ENCODE measurements around the gene OBI1. TPM values are rescaled to one million over a fixed set of nuclear protein-coding genes. Genes with fewer than 3 reads are reported as not detected.

OBI1 gene
- total and polyA plus RNA-seq, 9 of the 15 experiments (the other 6 are each of a cell fraction or from before 2014, with no cell fraction given), result 8.7 to 18.4 (median 14.2) TPM

- CTCF ChIA-PET (ENCODE audit: low intra/inter-chr PET ratio), result no interaction called here
- Histone ChIP-seq H3K36me3 (ENCODE audit: control insufficient read depth, insufficient read depth, low read length) (no peaks in the 10 kb centered on the region), H3K4me3 (no peak overlapping the region), H3K9me3 (replicated peaks; ENCODE audit: control insufficient read depth, insufficient read depth, low read depth, low read length) (no peaks in the 10 kb centered on the region), H3K27ac (ENCODE audit: extremely low read depth, low read depth, low read length) (no peak overlapping the region), H3K9ac (ENCODE audit: insufficient read depth in 1 of 2, low read depth in 2 of 2, low read length in 2 of 2) (no peak overlapping the region), H2AFZ (ENCODE audit: low read depth, low read length) (no peak overlapping the region), H3K4me1 (replicated peaks in 1 of 2; ENCODE audit: control insufficient read depth in 2 of 2, insufficient read depth in 2 of 2, low read length in 2 of 2) (peaks cover 1 to 16% of the 10 kb centered on the region in 2 experiments; a peak in 3 of 5 replicates), H3K27me3 (ENCODE audit: control insufficient read depth in 2 of 2, insufficient read depth in 2 of 2, low read length in 2 of 2) (no peaks in the 10 kb centered on the region; a peak in 1 of 5 replicates), H3K9me1 (ENCODE audit: control insufficient read depth, insufficient read depth, low read length) (no peaks in the 10 kb centered on the region), H3K79me2 (ENCODE audit: control insufficient read depth, insufficient read depth, low read length) (no peaks in the 10 kb centered on the region), H4K20me1 (replicated peaks; ENCODE audit: control insufficient read depth, insufficient read depth, low read length) (no peaks in the 10 kb centered on the region), H3K4me2 (ENCODE audit: insufficient read depth, low read length) (no peak overlapping the region)
- DNase-seq (ENCODE audit: extremely low read depth in 1 of 4, low spot score in 3 of 4), result no peak
- ATAC-seq, result no peak
- intact Hi-C loops (cut with micrococcal nuclease) (no loop called here), in situ Hi-C loops (cut with MboI) (no loop called here)
- no peak for TF ChIP-seq ZNF445 (CRISPR knock-in tag; IDR thresholded peaks at IDR 0.05; ENCODE audit: low read depth)
- TF ChIP-seq USF1 (CRISPR knock-in tag; IDR thresholded peaks at IDR 0.05), result no peak
- no peak for TF ChIP-seq CBX2 (IDR thresholded peaks at IDR 0.05; ENCODE audit: insufficient read depth, low read length, poor library complexity, severe bottlenecking)
- no peak for TF ChIP-seq MED1 (CRISPR knock-in tag; IDR thresholded peaks at IDR 0.05; ENCODE audit: borderline replicate concordance)
- no peak for TF ChIP-seq PPARD (CRISPR knock-in tag; IDR thresholded peaks at IDR 0.05)
- no peak for TF ChIP-seq ZNF644 (tag; IDR thresholded peaks at IDR 0.05; ENCODE audit: low read depth)
- POLR2A ChIA-PET, result no interaction called here
- no peak for FAIRE-seq
- no TSS peak for BruUV-seq (replicated peaks)
- WGBS (ENCODE audit: insufficient coverage, low coverage, missing lambda C conversion rate), result 39% methylated on average over 5 of the region's 6 CpGs
These were observed 59.2 kb downstream of the OBI1 start for GRCh38 chr13:78599645-78600279.

Measured in K562 (cell line).